ENCODE measurements around the gene CD34.
"Not testable (repeated sequence)": the region's sequence is repeated elsewhere in the genome, so short reads cannot be mapped to it uniquely, and the experiment has no call there.

Gene CD34

DNA sequence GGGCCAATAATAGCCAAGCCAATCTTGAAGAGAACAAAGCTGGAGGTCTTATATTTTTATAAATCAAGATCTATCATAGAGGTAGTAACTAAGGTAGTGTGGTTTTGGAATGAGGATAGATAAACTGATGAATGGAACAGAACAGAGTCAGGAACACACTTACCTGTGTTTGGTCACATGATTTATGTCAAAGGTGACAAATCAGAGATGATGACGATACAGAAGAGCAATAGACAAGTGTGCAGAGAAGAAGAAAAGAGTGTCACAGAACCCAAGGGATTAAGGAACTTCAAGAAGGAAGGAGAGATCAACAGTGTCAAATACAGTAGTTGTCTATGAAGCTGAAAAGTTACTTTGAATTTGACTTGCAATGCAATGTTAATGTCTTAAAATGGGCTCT, 16.1 kb upstream of the CD34 start:
- DNase-seq (ENCODE audit: low spot score), result no peak

DNA sequence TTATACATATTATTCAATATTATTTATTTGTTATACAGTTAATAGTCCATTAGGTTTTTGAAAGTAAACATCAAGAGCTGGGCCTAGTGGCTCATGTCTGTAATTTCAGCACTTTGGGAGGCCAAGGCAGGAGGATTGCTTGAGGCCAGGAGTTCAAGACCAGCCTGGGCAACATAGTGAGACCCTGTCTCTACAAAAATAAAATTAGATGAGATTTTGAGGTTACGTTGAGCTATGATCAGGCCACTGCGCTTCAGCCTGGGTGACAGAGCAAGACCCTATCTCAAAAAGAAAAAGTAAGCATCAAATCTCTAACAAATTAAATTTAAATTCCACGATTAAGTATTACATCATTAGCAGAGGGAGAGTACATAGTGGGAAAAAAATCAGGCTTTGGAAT, 15.0 kb upstream of the CD34 start:
- DNase-seq (ENCODE audit: low spot score), result not testable (repeated sequence)

DNA sequence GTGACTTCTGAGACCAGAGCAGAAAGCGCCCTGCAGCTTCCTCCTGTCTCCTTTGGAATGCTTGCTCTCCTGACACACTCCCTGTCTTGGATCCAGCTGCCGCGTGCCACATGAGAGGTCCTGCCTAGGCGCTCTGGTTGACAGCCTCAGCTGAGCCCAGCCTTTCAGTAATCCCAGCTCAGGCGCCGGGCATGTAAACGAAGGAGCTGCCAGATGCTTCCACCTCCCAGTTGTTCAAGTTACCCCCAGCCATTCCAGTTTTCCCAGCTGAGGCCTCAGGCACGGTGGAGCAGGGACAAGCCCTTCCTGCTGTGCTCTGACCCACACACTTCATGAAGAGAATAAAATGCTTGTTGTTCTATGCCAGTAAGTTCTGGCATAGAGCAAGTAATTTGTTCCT, 14.3 kb upstream of the CD34 start:
- DNase-seq (ENCODE audit: low spot score), result no peak

DNA sequence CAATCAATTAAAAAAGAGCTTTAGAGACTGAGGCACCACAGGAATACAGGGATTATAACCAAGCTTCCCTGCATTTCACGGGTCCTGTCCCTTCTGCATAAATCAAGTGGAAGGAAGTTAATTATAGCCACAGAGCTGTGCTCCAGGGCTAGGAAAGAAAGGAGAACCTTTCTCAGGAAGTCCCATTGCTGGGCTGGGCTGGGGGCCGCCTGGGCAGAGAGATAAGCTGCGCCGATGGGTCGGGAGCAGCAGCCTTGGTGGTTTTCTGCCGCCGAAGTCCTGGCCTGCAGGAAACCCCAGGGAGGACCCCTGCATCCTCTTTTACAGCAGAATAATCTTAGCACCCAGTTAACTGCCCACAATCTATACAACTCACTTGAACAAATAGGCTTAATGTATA, 12.6 kb upstream of the CD34 start:
- DNase-seq (ENCODE audit: low spot score), result no peak

DNA sequence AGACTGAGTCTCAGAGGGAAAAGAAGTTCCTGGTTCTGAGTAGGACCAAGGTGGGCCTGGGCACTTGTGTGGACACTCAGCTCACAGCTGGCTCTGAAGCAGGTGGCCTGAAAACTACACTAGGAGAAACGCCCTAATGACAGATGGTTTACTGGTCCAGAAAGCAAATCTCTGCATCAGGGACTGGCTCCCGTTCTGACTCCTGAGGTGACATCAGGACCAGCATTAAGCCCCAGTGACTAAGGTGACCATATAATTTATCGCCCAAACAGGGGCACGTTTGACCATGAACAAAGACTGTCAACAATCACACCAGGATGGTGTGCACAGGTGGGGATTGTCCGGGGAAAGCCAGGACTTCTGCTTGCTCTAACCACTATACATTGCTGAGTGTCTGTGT, 12.2 kb upstream of the CD34 start:
- no peak for DNase-seq (ENCODE audit: low spot score)

DNA sequence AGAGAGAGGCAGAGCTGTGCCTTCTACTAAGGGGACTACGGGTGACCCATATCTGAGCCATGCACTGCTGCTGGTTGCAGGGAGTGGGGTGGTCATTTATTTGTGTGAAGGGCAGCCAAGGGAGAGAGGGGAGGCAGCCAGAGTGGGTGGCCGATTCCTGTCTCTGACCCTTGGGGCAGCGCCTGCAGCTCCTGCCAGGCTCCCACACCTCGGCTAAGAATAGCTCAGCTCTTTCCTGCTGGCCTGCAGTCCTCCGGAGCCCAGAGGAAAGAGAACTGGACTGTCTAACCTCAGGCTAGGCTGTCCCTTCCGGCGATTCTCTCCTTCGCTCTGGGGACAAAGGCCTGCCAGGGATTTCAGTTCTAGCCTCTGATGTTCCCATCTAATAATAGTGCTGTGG, 11.6 kb upstream of the CD34 start:
- no peak for DNase-seq (ENCODE audit: low spot score)

DNA sequence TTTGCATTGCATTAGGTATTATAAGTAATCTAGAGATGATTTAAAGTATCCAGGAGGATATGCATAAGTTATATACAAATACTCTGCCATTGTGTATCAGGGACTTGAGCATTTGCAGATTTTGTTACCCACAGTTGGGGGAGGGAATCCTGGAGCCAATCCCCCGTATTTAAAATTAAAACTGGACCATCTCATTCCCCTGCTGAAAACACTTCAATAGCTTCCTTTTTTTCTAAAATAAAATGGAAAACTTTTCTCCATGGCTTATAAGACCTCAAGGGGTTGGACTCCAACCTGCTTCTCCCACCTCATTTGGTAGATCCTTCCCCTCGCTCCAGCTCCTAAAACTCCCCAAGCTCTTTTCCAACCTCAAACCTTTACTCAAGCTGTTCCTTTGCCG, 10.4 kb upstream of the CD34 start:
- no peak for DNase-seq (ENCODE audit: low spot score)

DNA sequence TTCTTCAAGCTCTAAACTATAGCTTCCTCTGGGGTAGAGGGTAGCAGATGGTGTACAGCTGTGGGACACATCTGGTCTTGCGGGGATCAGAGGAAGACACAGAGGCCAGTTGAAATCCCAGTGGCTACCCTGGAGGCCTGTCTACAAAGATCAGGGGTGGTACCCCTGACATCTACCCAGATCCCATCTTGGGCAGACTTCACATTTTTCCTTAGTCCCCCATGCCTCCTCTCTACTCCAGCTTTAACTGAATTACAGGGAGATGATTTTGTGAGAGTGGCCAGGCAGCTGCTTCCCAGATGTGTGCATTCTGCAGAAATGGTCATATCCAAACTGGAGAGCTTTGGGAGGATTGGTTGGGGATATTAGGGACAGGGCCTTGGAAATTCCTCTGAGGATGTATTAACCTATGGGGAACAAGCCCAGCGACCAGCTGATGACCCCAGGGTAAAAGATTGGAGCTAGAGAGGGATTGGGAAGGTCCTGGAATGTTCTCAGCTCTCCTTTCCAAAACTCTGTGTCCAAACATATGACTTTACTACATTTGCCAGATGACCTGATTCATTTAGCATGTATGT, 9.6 kb upstream of the CD34 start:
- DNase-seq (ENCODE audit: low spot score), result no peak

DNA sequence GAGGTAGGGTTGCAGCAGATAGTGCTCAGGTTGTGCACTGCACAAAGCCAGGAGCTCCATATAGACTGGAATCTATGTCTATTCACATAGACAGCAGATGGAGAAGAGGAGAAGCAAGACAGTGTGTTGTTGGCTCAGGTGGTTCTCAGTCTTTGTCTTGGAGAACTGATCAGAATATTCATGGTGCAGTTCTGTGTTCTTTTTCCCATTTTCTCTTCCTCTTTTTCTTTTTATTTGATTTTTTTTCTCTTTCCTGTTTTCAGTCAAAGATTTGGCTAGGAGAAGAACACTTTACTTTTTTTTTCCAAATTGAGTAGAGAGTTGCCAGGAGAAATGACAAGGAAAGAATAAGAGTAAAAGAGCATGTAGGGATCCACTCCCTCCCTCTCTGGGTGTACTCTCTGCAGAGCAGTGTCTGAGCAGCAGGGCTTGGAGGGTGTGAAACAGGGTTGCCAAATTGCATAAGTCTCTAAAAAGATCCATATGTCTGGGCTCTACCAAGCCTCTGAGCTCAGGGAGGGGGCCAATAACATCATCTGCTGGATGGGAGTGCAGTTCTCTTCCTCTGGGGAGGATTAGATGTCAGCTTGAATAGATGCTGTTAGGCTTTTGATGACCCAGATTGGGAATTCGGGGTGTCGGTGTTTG, 8.7 kb upstream of the CD34 start:
- DNase-seq (ENCODE audit: low spot score), result no peak

DNA sequence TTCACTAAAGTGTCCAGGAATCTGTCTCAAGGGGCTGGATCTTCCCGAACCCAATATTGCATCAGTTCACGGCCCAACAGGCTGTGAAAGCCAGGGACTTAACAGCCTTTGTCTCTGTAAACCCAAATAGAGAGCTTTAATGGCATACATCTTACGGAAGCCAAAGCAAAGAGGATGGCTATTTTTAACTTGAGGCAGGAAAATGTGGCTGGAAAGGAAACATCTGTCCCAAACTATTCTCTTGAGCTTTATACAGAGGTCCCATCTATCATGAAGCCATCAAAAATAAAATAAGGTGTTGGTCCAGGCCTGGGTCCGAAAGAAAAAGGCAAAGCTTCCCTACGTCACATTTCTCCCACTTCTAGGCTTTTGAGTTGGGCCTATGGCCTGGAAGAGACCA, 7.7 kb upstream of the CD34 start:
- DNase-seq (ENCODE audit: low spot score), result no peak

DNA sequence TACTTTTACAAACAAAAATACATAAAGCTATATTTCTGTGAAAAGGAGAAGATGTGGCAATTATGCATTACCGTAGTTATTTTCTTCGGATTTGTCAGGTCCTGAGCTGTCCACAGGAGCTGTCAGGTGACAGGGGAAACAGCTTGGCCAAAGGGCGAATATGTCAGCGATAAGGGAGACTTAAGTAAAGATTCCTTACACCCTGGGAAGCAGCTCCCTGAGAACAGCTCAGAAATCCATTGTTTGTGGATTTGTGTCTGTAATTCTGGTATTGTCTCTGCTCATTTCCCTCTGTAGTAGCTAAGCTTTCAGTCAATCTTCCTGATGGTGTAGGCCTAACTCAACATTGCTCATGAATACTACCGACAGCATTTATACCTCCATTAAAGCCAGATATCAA, 7.1 kb upstream of the CD34 start:
- DNase-seq (ENCODE audit: low spot score), result no peak

DNA sequence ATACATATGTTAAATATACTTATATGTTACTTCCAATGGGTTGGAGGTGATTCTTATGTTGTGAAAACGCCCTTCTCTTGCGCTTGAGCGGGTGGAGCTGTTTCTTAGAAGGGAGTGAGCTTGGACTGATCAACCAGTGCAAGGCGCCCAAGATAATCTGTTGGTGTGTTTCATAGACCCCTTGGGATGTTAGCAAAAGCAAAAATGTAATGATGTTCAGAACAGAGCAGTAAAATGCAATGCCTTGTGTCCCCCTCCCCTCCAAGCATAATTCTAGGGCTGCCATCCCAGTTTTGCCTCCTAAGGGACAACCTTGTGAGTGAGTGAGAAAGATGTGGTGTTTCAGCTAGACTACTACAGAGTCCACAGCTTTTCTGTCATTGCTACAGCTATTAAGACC, 6.2 kb upstream of the CD34 start:
- DNase-seq (ENCODE audit: low spot score), result no peak

DNA sequence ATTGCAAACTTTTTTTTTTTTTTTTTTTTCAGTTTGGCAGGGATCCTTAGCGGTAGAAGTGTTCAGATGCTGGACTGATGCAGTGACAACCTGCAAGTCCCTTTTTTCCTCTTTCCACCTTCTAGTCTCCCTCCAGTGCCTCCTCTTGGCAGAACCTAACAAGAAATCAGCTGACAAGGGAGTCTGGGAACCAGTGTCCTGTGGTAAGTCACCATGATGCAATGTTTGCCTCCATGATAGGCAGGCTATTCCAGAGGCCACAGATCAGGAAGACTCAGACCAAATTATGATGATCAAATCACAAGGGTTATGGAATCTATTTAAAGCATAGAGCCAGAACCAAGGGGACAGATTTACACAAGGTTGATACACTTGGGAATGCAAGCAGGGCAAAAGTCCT, 3.0 kb upstream of the CD34 start:
- DNase-seq (ENCODE audit: low spot score), result no peak

DNA sequence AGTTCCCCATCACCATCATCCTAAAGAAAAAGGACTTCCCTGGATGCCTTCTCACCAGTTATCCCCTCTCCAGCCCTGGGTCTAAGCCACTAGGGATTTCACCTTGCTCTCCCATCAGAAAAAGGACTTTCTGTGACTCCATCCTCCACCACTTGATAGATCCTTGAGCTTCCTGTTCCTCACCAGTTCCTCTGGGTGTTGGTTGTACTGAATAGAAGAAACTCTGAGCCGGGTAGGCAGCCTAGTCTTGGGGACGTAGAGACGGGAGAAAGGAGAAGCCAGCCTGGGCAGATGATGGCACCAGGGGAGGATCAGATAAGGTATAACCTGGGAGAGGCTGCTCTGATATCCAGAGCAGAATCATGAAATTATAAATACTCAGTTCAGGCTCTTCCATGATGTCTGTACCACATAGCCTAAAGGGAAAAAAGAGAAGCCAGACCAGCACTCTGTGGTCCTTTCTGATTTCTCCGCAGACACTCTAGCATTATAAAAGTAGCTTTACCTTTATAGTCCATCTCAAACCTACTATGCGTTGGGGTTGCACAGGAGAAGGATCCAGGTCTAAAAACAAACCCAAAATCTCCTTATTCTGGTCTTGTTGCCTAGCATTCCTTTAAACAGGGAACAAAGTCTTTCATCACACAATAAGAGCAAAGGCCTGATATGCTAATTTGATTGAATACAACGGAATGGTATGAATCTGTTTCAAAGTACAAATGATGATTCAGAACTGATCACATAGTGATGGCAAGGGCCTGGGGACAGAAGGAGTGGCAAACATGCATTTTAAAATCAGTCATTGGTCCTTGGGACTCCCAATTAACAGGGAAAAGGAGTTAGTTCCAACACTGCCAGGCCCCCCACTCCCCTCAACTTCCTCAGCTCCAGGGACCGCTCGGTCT, 1.2 kb upstream of the CD34 start:
- no peak for DNase-seq (ENCODE audit: low spot score)

DNA sequence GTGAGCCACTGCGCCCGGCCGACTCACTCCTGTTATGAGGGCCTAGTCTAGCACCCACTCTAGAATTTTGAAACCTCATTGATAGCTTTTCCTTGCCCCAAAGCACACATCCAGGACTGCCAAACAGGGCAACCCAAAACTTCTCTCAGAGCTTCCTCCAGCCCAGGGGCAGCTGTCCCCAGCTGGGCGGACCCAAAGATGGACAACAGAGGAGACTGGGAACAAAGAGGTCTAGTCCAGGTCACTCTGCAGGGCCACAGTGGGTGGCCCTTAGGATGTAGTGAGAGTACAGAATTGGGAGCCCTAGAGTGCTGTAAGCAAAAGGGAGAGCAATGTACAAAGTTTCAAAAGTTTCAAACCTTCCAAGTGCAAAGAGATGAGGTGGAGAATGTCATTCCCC, 1.2 kb downstream of the CD34 start:
- DNase-seq (ENCODE audit: low spot score), result no peak

DNA sequence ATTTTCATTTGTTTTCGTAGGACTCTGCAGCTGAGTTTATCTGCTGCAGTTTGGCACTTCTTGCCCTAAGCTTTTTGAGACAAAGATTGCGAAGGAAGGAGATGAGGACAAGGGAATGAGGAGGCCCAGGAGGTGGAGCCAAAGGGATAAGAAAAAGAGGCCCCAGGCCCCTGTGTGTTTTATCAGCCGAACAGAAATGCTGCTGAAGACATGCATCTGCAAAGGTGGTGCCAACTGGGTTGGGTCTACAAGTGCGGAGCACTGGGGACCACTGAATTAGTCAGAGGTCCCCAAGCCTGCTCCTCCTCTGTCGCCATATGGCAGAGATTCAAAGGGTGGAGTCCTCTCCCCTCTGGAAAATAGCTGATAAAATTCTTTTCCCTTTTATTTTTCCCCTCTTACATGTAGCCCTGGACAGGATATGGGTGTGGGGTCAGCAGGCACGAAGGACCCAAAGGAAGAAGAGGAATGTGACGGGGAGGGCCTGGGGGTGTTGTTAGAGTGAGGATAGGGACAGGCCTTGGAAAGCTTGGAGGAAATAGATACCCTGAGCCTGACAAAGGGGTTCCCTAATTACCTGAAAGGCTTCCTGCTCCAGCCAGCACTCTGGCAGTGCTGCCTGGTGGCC, 2.7 kb downstream of the CD34 start:
- DNase-seq (ENCODE audit: low spot score), result no peak

DNA sequence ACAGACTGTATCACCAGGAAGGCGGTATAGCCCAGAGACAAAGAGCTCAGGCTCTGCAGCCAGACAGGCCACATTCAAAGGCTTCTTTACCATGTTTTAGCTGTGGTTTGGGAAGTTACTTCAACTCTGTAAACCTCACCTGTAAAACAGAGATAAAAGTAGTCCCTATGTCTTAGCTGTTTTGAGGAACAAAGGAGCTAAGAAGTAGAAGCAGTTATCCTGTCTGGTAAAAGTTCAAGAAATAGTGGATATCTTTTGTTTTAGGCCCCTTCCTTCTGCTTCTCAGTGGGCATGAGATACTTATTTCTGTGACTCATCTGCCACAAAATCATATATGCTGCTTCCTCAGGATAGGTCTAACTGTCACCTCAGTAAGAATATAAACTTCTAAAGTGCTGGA, 6.5 kb downstream of the CD34 start:
- DNase-seq (ENCODE audit: low spot score), result no peak

DNA sequence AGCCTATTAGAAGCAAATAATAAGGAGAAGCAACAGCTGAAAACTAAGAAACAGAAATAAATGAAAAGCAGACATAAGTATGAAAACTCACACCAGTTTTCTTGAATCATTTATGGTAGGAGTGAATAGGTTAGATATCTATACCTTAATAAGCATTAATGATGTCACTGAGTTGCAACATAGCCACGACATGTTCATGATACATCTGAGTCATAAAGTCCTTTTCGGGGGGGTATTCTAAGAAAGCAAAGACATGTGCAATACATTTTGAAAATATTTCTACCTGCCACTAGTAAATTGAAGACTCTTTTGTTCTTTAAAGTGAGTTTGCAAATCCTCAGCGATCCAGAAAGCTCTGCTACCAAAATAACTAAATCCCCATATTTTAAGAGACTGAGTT, 7.2 kb downstream of the CD34 start:
- no peak for DNase-seq (ENCODE audit: low spot score)

DNA sequence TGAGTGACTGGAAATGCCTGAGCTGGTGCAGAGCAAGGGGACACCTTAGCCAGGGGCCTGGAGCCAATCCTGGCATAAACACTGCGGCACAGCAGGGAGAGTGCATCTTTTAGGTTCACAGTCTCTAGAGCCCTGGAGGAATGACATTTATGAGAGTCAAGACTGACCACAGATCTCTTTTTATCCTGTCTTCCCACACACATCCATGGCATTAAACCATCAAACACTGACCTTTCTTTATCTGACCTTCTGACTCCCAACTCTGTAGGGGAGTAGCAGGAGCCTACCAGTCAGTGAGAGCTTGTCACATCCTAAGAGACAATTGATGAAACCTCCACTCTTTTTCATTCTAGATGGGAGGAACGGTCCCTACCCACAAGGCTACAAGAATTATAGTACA, 7.9 kb downstream of the CD34 start:
- DNase-seq (ENCODE audit: low spot score), result no peak

DNA sequence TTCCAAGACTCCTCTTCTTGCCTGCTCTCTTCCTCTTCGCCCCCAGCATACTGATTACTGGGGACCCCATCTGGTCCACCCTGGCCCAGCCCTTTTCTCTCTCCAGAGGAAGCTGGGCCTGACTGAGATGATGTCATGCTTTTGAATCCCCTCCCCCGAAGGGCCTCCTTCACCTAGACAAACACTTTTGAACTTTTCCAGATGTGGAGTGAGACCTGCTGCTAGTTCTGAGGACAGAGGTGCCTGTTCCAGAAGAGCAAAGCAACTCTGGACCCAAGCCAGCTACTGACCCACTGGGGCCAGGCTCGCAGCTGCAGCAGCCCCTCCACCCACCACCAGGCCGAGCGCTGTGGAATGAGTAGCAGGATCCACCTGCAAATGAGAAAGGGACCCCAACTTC, 8.4 kb downstream of the CD34 start:
- DNase-seq (ENCODE audit: low spot score), result no peak

DNA sequence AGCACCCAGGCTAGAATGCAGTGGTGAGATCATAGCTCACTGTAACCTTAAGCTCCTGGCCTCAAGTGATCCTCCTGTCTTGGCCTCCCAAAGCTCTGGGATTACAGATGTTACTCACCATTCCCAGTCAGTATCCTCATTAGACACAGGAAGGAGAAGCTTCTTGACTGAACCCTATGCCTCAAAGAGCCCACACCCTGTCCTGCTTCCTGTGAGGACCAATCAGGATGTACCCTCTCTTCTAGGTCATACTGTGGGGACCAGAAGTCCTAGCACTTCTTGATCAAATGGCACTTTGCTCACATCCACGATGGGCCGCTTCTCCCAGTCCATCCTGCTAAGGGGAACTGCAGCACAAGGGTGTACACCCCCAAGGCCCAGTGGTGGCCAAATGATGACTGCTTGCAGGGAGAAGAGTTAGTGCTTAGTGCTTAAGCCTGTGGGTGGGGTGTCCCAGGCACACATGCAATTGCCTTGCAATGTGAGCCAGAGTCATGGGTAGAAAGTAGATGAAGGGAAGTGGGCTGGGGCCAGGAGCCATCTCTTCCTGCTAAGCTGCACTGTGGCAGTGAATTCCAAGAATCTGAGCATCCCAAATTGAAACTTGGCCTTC, 9.8 kb downstream of the CD34 start:
- no peak for DNase-seq (ENCODE audit: low spot score)

DNA sequence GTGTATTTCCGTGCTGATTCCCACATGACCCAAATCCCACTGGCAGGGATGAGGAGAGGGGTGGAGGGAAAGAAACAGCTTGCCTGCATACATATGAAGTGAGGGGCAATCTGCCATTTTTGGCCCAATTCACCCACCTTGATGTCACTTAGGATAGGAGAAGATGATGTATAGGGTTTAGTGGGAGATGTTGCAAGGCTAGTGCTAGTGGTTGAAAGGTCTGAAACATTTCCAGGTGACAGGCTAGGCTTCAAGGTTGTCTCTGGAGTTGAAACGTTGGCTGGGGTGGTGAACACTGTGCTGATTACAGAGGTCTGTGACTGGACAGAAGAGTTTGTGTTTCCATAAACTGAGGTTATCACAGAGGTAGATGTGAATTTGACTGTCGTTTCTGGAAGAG, 12.1 kb downstream of the CD34 start:
- DNase-seq (ENCODE audit: low spot score), result no peak

DNA sequence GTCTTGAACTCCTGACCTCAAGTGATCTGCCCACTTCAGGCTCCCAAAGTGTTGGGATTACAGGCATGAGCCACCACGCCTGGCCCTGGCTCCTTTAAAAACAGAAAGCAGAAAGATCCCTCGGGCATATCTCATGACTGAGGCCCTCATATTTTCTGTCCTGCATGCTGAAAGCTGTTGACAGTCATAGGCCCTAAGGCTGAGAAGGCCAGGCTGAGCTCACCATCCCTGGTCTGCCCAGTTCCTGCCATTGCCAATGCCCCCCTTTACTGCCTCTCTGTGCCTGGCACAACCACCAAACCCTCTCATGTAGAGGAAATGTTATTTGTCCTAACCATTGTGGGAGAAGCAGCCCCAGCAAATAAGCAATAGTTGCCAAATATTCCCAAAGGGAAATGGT, 12.7 kb downstream of the CD34 start:
- DNase-seq (ENCODE audit: low spot score), result no peak

Measured in hepatic stellate cell (primary cell).